Lower leg skin (tissue), 3 donors: ENCODE data around the gene KEL.

Source experiments
- POLR2A ChIP-seq, 2 donors: fragments of 450-650 bp; IDR thresholded peaks; one replicate each; pipeline ENCODE4 v1.6.1; 2016 to 2017; ENCODE audit warnings: antibody characterized with exemption in 2 of 2, mild to moderate bottlenecking in 1 of 2, moderate library complexity in 1 of 2
- TF ChIP-seq, protein P1 (sequence below), 3 donors: fragments of 450-650 bp; IDR thresholded peaks; one replicate each; pipeline ENCODE4 v1.5.1; 2016; ENCODE audit warnings: antibody characterized with exemption in 3 of 3, mild to moderate bottlenecking in 3 of 3, moderate library complexity in 2 of 3

DNA sequence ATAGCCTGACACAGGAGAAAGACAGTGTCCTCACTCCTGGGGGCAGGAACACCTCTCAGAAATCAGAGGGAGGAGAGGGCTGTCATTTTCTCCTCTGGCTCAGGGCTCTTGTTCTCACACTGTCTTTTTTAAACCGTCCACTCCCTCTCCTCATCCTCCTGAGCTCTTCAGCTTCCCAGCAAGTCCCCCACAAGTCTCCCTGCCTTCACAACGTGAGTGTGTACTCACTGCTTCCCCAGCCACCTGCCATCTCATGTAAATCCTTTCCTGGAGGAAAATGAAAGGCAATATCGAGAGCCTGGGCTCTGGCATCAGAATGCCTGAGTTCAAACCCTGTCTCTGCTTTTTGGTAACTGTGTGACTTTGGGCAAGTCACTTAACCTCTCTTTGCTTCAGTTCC lies 17.2 kb downstream of the KEL start:
- TF ChIP-seq, protein P1, sequence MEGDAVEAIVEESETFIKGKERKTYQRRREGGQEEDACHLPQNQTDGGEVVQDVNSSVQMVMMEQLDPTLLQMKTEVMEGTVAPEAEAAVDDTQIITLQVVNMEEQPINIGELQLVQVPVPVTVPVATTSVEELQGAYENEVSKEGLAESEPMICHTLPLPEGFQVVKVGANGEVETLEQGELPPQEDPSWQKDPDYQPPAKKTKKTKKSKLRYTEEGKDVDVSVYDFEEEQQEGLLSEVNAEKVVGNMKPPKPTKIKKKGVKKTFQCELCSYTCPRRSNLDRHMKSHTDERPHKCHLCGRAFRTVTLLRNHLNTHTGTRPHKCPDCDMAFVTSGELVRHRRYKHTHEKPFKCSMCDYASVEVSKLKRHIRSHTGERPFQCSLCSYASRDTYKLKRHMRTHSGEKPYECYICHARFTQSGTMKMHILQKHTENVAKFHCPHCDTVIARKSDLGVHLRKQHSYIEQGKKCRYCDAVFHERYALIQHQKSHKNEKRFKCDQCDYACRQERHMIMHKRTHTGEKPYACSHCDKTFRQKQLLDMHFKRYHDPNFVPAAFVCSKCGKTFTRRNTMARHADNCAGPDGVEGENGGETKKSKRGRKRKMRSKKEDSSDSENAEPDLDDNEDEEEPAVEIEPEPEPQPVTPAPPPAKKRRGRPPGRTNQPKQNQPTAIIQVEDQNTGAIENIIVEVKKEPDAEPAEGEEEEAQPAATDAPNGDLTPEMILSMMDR (IDR thresholded peaks at IDR 0.05) = no peak
- TF ChIP-seq POLR2A (IDR thresholded peaks at IDR 0.05) = no peak
